Naive B cell (primary cell): ENCODE data around the gene TSC22D4. TPM values are rescaled to one million over a fixed set of nuclear protein-coding genes. Genes with fewer than 3 reads are reported as not detected.
"Not testable (repeated sequence)": the region's sequence is repeated elsewhere in the genome, so short reads cannot be mapped to it uniquely, and the experiment has no call there.

Experiments used
- ATAC-seq, 2 donors: fragments of 150-1000 bp; cut with Tn5 transposase; 2 replicates each; pipeline ENCODE4 v1.10.0; 2021; ENCODE audit warnings: low read depth in 2 of 2, mild to moderate bottlenecking in 2 of 2, moderate library complexity in 2 of 2
- DNase-seq: peaks from one replicate; pipeline ENCODE4 v3.0.0; 2022
- H3K27ac Mint-ChIP-seq, 6 donors: one replicate each; pipeline ENCODE4 v1.8.0; 2020 to 2022; ENCODE audit warnings: mild to moderate bottlenecking in 6 of 6, mixed read lengths in 6 of 6, moderate library complexity in 5 of 6, inconsistent platforms in 2 of 6
- H3K27me3 Mint-ChIP-seq, 3 donors: one replicate each; pipeline ENCODE4 v1.8.0; 2021 to 2022; ENCODE audit warnings: mixed read lengths in 3 of 3, mild to moderate bottlenecking in 1 of 3
- H3K36me3 Mint-ChIP-seq, 2 donors: one replicate each; pipeline ENCODE4 v1.8.0; 2020 to 2022; ENCODE audit warnings: mixed read lengths in 2 of 2, inconsistent platforms in 1 of 2, mild to moderate bottlenecking in 1 of 2
- H3K4me1 Mint-ChIP-seq, 3 donors: one replicate each; pipeline ENCODE4 v1.8.0; 2020 to 2022; ENCODE audit warnings: mixed read lengths in 3 of 3, inconsistent platforms in 1 of 3, mild to moderate bottlenecking in 1 of 3, moderate library complexity in 1 of 3
- H3K4me3 Mint-ChIP-seq, 8 donors: one replicate each; pipeline ENCODE4 v1.8.0; 2020 to 2022; ENCODE audit warnings: mild to moderate bottlenecking in 8 of 8, mixed read lengths in 8 of 8, moderate library complexity in 8 of 8, inconsistent platforms in 2 of 8
- H3K9me3 Mint-ChIP-seq, 7 donors: one replicate each; pipeline ENCODE4 v1.8.0; 2020 to 2022; ENCODE audit warnings: mixed read lengths in 7 of 7, mild to moderate bottlenecking in 5 of 7, inconsistent platforms in 2 of 7, moderate library complexity in 1 of 7
- polyA plus RNA-seq, 6 donors: library from polyadenylated mRNA; unstranded; fragments of 300-500 nt; fragmentation: Illumina TruSeq; gene quantifications; one replicate each; pipeline ENCODE4 v1.2.3, GENCODE V29; 2021; ENCODE audit warnings: low read depth in 6 of 6

The TSC22D4 gene
- polyA plus RNA-seq, 6 donors from 2014 or later: 17.5 to 23.6 (median 20.7) TPM

DNA sequence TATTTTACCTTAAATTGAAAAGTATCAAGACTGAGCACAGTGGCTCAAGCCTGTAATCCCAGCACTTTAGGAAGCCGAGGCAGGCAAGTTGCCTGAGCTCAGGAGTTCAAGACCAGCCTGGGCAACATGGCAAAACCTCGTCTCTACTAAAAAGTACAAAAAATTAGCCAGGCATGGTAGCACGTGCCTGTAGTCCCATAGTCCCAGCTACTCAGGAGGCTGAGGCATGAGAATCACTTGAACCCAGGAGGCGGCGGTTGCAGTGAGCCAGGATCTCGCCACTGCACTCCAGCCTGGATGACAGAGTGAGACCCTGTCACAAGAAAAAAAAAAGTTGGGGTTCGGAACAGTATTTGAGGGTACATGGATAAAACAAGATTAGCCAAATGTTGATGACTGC, 39.8 kb downstream of the TSC22D4 start:
- not testable (repeated sequence) for H3K27ac Mint-ChIP-seq, H3K27me3 Mint-ChIP-seq, ATAC-seq, H3K36me3 Mint-ChIP-seq, DNase-seq, H3K9me3 Mint-ChIP-seq
- Mint-ChIP-seq H3K4me1 (peaks cover 15 to 21% (median 18%) of the 10 kb centered on the region in 3 donors), H3K4me3 (peak overlapping the region in 1 of 8 donors; percentile 41)

DNA sequence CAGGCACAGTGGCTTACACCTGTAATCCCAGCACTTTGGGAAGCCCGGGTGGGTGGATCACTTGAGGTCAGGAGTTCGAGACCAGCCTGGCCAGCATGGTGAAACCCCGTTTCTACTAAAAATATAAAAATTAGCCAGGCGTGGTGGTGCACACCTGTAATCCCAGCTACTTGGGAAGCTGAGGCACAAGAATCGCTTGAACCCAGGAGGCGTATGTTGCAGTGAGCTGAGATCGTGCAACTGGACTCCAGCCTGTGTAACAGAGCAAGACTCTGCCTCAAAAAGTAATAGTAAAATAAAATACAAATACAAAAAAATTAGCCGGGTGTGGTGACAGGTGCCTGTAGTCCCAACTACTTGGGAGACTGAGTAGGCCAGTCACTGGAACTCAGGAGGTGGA, 40.3 kb downstream of the TSC22D4 start:
- H3K4me1 Mint-ChIP-seq: peaks cover 19 to 25% (median 20%) of the 10 kb centered on the region in 3 donors
- not testable (repeated sequence) for DNase-seq

DNA sequence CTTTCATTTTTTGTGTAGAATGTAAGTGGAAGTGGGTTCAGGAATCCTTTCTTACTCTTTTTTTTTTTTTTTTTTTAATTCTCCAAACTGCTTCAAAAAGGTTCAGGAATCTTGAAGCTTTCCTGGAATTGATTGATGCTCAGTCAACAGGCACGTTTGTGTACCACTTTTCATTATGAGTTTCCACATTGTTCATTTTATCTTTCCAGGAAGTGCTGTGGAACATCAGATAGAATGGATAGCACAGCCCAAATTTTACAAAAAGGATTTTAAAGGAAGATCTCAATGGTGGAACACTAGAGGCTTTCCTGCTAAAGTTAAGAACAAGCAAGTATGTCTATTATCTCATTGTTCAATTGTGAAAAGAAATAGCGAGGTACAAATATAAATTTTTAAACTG, 40.8 kb downstream of the TSC22D4 start:
- Mint-ChIP-seq H3K4me3 (peak overlapping the region in 2 of 8 donors; percentile 15 to 41), H3K27ac (peak overlapping the region in 1 of 6 donors; percentile 39), H3K4me1 (peaks cover 24 to 29% (median 25%) of the 10 kb centered on the region in 3 donors), H3K9me3 (no peaks in the 10 kb centered on the region), H3K27me3 (no peaks in the 10 kb centered on the region), H3K36me3 (peaks cover 4 to 7% of the 10 kb centered on the region in 2 donors)
- ATAC-seq (no peak), DNase-seq (no peak)

More for the DNA sequence above, 40.3 kb downstream of the TSC22D4 start:
- H3K36me3 Mint-ChIP-seq, ATAC-seq, H3K9me3 Mint-ChIP-seq, H3K27me3 Mint-ChIP-seq, H3K27ac Mint-ChIP-seq: not testable (repeated sequence)
- peak overlapping the region in 1 of 8 donors; percentile 41 for H3K4me3 Mint-ChIP-seq

DNA sequence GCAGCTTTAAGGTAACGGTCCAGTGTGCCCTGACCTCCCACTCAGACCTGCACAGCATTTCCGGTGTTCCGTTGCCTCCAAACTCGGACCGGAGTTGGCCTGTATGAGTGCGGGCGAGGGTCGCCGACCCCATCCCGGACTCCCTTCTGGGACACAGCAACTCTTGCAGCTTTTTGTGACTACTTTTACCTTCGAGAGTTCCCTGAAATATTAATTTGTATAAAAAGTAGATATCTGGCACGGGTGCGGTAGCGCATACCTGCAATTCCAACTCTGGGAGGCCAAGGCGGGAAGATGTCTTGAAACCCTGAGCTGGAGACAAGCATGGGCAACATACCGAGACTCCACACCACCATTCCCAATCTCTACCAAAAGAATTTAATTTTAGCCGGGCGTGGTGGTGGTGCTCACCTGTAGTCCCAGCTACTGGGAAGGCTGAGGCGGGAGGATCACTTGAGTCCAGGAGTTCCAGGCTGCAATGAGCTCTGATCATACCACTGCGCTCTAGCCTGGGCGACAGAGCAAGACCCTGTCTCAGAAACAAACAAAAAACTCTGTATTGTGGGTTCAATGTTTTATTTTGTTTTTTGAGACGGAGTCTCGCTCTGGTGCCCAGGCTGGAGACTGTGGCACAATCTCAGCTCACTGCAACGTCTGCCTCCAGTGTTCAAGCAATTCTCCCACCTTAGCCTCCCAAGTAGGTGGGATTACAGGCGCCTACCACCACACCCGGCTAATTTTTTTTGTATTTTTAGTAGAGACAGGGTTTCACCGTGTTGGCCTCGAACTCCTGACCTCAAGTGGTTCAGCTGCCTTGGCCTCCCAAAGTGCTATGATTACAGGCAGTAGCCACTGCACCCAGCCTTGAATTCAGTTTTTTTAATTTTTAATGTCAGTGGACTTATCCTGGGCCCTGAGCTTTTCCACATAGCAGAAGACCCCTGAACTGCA, 41.6 kb downstream of the TSC22D4 start:
- ATAC-seq: no peak
- Mint-ChIP-seq H3K36me3 (peaks cover 4 to 7% of the 10 kb centered on the region in 2 donors), H3K27me3 (no peaks in the 10 kb centered on the region), H3K4me1 (peaks cover 22 to 36% (median 32%) of the 10 kb centered on the region in 3 donors), H3K4me3 (peak overlapping the region; percentile 29 to 98 (median 90)), H3K9me3 (no peaks in the 10 kb centered on the region), H3K27ac (peak overlapping the region in 1 of 6 donors; percentile 18)
- no peak for DNase-seq

DNA sequence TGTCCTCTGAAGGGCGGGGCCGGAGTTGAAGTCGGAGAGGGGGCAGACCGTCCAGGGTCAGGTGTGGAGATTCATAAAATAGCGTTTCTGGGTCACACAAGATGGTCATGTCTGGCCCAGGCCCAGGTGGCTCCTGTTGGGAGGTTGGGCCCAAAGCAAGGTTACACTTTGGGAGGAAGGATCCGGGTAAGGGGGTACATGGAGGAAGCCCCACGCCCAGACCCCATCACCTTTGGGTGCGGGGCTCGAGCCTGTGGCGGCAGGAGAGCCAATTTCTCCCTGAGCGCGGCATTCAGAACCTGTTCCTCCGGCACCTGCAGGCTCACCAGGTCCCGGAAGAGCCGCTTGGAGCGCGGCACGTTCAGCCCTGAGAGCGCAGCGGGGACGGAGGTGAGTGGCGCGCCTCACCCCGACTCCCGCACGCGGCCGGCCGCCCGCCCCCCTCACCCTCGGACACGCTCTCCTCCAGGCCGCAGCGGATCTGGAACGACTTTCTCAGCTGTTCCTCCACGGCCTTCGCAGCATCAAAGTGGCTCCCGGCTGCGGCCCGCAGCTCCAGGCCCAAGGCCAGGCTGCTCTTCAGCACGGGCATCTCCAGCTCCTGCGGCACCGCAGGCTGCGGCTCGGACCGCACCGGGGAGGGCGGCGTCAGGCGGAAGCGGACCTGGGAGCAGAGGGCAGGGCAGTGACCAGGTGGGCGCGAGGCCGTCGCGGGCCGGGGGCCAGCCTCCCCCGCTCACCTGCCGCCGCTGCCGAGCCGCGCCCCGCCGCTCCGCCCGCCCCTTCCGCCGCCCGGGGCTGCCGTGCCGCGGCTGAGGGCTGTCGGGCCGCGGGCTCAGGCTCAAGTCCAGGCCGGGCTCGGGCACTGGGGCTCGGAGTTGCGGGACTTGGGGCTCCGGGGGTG, 43.4 kb downstream of the TSC22D4 start:
- H3K9me3 Mint-ChIP-seq: no peaks in the 10 kb centered on the region
- H3K36me3 Mint-ChIP-seq: peaks cover 4 to 7% of the 10 kb centered on the region in 2 donors
- DNase-seq: peak; percentile 34
- H3K27ac Mint-ChIP-seq: peak overlapping the region; percentile 92 to 100 (median 96)
- ATAC-seq: peak; percentile 33 to 43
- peaks cover 35 to 51% (median 45%) of the 10 kb centered on the region in 3 donors for H3K4me1 Mint-ChIP-seq
- H3K27me3 Mint-ChIP-seq: no peaks in the 10 kb centered on the region
- H3K4me3 Mint-ChIP-seq: peak overlapping the region; percentile 88 to 98 (median 94)

DNA sequence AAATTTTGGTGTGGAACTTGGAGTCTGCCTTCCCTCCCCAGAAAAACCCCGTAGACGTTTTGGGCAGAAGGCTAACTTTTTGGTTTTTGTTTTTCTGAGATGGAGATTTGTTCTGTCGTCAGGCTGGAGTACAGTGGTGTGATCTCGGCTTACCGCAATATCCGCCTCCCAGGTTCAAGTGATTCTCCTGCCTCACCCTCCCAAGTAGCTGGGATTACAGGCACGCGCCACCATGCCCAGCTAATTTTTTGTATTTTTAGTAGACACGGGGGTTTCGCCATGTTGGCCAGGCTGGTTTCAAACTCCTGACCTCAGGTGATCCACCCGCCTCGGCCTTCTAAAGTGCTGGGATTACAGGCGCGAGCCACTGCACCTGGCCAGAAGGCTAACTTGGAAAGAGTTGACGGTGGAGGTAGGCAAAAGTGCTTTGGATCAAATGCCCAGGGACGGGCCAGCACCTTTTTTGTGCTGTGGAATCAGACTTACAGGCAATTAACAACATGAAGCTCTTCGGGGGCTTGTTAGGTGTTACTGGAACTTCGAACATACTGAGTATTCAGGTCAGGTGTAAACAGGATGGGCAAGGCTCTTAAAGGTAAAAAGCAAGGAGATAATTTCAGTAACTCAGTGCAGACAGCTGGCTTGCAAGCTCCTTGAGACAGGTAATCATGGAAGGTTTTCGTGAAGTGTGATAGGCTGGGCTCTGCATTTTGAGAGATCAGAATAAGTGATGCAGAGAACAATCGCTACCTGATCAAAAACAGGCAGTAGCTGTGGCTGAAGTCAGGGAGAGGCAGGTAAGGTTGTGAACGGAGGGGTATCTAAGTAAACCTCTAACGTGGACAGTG, 44.5 kb downstream of the TSC22D4 start:
- Mint-ChIP-seq H3K36me3 (peaks cover 4 to 9% of the 10 kb centered on the region in 2 donors), H3K27ac (peak overlapping the region; percentile 92 to 100 (median 94)), H3K9me3 (peaks cover 0 to 1% (median 0%) of the 10 kb centered on the region in 7 donors), H3K4me3 (peak overlapping the region; percentile 85 to 95 (median 90)), H3K27me3 (no peaks in the 10 kb centered on the region), H3K4me1 (peaks cover 41 to 55% (median 53%) of the 10 kb centered on the region in 3 donors)
- DNase-seq (no peak), ATAC-seq (no peak)

DNA sequence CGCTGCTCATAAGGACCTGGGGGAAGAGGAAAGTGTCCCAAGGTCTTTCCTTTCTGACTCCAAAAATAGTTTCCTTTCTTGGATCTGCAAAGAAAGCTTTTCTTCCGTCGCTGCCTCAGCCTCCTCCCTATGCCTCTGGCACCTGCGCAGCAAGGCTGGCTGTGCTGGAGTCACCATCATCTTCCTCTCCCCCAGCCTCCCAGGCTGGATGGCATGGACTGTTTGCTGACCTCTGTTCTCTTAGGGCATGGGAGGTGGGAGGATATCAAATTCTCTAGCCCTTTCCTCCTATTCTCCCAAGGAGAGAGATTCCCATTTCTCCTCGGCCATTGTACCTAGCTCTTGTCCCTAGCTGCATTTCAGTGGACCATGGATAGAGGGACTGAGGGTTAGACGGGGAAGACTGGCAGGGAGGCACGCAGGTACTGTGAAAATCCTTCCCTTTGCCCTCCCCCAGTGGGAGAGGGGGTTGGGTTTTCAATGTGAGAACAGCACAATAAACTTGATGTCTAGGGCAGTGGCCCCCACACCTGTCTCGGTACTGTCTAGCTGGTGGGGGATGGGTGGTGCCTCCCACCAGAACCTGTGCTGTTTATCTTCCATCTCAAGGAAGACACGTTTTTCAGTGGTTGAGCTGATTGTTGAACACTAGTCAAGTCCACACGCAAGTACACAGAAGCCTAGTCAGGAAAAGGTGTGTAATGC, 45.3 kb downstream of the TSC22D4 start:
- no peak for ATAC-seq

DNA sequence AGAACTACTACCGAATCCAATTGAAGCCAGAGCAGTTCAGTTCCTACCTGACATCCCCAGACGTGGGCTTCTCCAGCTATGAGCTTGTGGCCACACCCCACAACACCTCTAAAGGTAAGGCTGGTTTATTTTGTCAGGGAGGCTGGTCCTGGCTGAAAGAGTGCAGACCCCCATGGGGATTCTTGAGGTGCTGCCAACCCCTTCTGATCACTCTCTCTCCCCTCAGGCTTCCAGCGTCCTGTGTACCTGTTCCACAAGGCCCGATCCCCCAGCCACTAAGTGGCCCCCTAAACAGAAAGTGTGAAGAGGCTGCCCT, 45.8 kb downstream of the TSC22D4 start:
- Mint-ChIP-seq H3K4me1 (peaks cover 54 to 64% (median 57%) of the 10 kb centered on the region in 3 donors), H3K9me3 (peaks cover 0 to 8% (median 0%) of the 10 kb centered on the region in 7 donors), H3K27ac (peak overlapping the region in 3 of 6 donors; percentile 16 to 100 (median 89)), H3K36me3 (peaks cover 4 to 22% of the 10 kb centered on the region in 2 donors), H3K27me3 (no peaks in the 10 kb centered on the region), H3K4me3 (peak overlapping the region in 4 of 8 donors; percentile 62 to 92 (median 70))
- DNase-seq (no peak), ATAC-seq (no peak)

More for the DNA sequence above, 45.3 kb downstream of the TSC22D4 start:
- Mint-ChIP-seq H3K27me3 (no peaks in the 10 kb centered on the region), H3K9me3 (peaks cover 0 to 6% (median 0%) of the 10 kb centered on the region in 7 donors), H3K27ac (peak overlapping the region in 5 of 6 donors; percentile 16 to 100 (median 87)), H3K4me3 (peak overlapping the region in 7 of 8 donors; percentile 60 to 94 (median 85)), H3K36me3 (peaks cover 4 to 17% of the 10 kb centered on the region in 2 donors), H3K4me1 (peaks cover 49 to 59% (median 55%) of the 10 kb centered on the region in 3 donors)
- DNase-seq: no peak

DNA sequence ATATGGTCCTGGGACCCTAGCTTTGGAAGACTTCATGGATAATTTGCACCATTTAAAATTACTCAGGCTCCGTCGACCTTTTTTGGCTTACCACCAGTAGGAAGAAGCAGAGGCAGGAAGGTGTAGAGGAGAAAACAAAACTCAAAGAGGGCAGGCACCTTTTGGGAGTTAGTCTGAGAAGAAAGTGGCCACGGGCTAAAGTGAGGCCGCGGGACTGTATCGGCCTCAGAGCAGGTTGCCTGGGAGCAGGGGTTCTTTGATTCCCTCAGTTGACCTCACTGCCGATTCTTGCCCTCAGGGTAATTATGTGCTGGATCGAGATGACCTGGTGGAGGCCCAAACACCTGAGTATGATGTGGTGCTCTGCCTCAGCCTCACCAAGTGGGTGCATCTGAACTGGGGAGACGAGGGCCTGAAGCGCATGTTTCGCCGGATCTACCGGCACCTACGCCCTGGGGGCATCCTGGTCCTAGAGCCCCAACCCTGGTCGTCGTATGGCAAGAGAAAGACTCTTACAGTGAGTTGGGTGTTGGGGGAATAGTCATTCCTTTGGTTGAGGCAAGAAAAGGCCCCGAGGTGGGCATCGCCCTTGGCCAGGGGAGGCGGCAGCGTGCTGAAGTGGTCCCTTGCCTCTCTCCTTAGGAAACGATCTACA, 46.3 kb downstream of the TSC22D4 start:
- H3K27me3 Mint-ChIP-seq: no peaks in the 10 kb centered on the region
- H3K9me3 Mint-ChIP-seq: peaks cover 0 to 8% (median 0%) of the 10 kb centered on the region in 7 donors
- H3K4me1 Mint-ChIP-seq: peaks cover 56 to 64% (median 62%) of the 10 kb centered on the region in 3 donors
- DNase-seq (no peak), ATAC-seq (no peak)
- peak overlapping the region in 5 of 8 donors; percentile 50 to 92 (median 87) for H3K4me3 Mint-ChIP-seq
- H3K36me3 Mint-ChIP-seq: peaks cover 4 to 24% of the 10 kb centered on the region in 2 donors
- peak overlapping the region in 5 of 6 donors; percentile 70 to 100 (median 90) for H3K27ac Mint-ChIP-seq

DNA sequence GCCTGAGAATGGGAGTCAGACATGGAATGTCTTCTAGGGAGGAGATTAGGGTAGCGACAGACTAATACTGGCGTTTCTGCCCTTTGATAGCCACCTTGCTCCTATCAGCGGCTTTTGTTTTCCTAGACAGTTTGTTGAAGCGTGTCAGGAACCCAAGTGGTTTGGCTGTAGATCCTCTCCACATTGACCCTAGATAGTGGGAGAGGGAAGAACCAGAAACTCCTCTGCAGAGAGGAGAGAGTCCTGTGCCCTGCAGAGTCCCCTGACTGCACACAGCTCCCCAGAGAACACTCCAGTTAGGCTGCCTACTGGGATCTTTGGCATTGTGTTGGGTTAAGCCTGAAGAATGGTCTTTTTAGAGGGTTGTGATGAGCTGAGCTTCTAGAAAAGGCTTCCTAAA, 47.0 kb downstream of the TSC22D4 start:
- Mint-ChIP-seq H3K27me3 (no peaks in the 10 kb centered on the region), H3K36me3 (peaks cover 4 to 24% of the 10 kb centered on the region in 2 donors), H3K4me1 (peaks cover 56 to 66% (median 64%) of the 10 kb centered on the region in 3 donors), H3K9me3 (peaks cover 0 to 8% (median 0%) of the 10 kb centered on the region in 7 donors), H3K4me3 (peak overlapping the region in 6 of 8 donors; percentile 74 to 97 (median 90)), H3K27ac (peak overlapping the region in 4 of 6 donors; percentile 89 to 100 (median 94))
- no peak for DNase-seq
- ATAC-seq: no peak

DNA sequence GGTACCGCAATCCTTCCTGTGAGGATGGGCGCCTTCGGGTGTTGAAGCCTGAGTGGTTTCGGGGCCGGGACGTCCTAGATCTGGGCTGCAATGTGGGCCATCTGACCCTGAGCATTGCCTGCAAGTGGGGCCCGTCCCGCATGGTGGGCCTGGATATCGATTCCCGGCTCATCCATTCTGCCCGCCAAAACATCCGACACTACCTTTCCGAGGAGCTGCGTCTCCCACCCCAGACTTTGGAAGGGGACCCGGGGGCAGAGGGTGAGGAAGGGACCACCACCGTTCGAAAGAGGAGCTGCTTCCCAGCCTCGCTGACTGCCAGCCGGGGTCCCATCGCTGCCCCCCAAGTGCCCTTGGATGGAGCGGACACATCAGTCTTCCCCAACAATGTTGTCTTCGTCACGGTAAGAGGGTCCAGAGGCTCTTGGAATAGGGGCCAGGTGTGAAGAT, 47.7 kb downstream of the TSC22D4 start:
- ATAC-seq (no peak), DNase-seq (no peak)
- H3K27ac Mint-ChIP-seq: peak overlapping the region in 5 of 6 donors; percentile 90 to 100 (median 98)
- H3K4me1 Mint-ChIP-seq: peaks cover 54 to 66% (median 64%) of the 10 kb centered on the region in 3 donors
- H3K36me3 Mint-ChIP-seq: peaks cover 4 to 24% of the 10 kb centered on the region in 2 donors
- no peaks in the 10 kb centered on the region for H3K27me3 Mint-ChIP-seq
- peak overlapping the region; percentile 74 to 97 (median 90) for H3K4me3 Mint-ChIP-seq
- peaks cover 0 to 8% (median 0%) of the 10 kb centered on the region in 7 donors for H3K9me3 Mint-ChIP-seq
